DMS79 treated with DMSO at 0.1 percent for 48 hours (cell line): ENCODE data around the gene SPATA2L.

Experiments
- DNase-seq: peaks from one replicate; lab custom pipeline; 2025; lab: John Stamatoyannopoulos, UW

SPATA2L gene

GRCh38 chr16:89701425-89702406 lies at the start of gene SPATA2L:
SPATA2L (minus strand) TSS chr16:89701705; CDS start chr16:89701232, 473 bp downstream.
- peak; percentile 75 for DNase-seq

GRCh38 chr16:89749637-89750036 lies 48.1 kb upstream of the SPATA2L start:
- DNase-seq: no peak

GRCh38 chr16:89748921-89749320 lies 47.4 kb upstream of the SPATA2L start:
- DNase-seq: no peak

- DNase-seq: no peak
Observed at GRCh38 chr16:89748076-89748475, 46.6 kb upstream of the SPATA2L start.

GRCh38 chr16:89746043-89746442 lies 44.5 kb upstream of the SPATA2L start:
- no peak for DNase-seq

GRCh38 chr16:89744813-89745212 lies 43.3 kb upstream of the SPATA2L start:
- DNase-seq: no peak

GRCh38 chr16:89742948-89743347 lies 41.4 kb upstream of the SPATA2L start:
- no peak for DNase-seq

- DNase-seq: no peak
Observed at GRCh38 chr16:89741342-89742014, 40.0 kb upstream of the SPATA2L start.

- DNase-seq: no peak
Observed at GRCh38 chr16:89739383-89739782, 37.9 kb upstream of the SPATA2L start.

- DNase-seq: no peak
Observed at GRCh38 chr16:89738538-89739317, 37.2 kb upstream of the SPATA2L start.

GRCh38 chr16:89738072-89738377 lies 36.5 kb upstream of the SPATA2L start:
- DNase-seq: no peak

GRCh38 chr16:89737341-89738071 lies 36.0 kb upstream of the SPATA2L start:
- no peak for DNase-seq

- no peak for DNase-seq
Observed at GRCh38 chr16:89736554-89736953, 35.0 kb upstream of the SPATA2L start.

GRCh38 chr16:89733792-89734191 lies 32.3 kb upstream of the SPATA2L start:
- DNase-seq: no peak

- DNase-seq: no peak
Observed at GRCh38 chr16:89733322-89733721, 31.8 kb upstream of the SPATA2L start.

- DNase-seq: no peak
Observed at GRCh38 chr16:89732918-89733242, 31.4 kb upstream of the SPATA2L start.

GRCh38 chr16:89732142-89732917 lies 30.8 kb upstream of the SPATA2L start:
- no peak for DNase-seq

GRCh38 chr16:89730610-89731234 lies 29.2 kb upstream of the SPATA2L start:
- no peak for DNase-seq

- no peak for DNase-seq
Observed at GRCh38 chr16:89729863-89730593, 28.5 kb upstream of the SPATA2L start.

- no peak for DNase-seq
Observed at GRCh38 chr16:89729293-89729692, 27.8 kb upstream of the SPATA2L start.
